Stimulated activated CD4-positive, alpha-beta T cell treated with anti-CD3 and anti-CD28 coated beads, Interleukin-12 subunit alpha, Interleukin-12 subunit beta, amount 100 ng/mL, for 24 hours (primary cell): ENCODE results near the gene ITGA11.

Source experiments
- DNase-seq, 2 experiments: peaks; one replicate each; pipeline ENCODE4 v3.0.0-alpha.2; 2020; ENCODE audit warnings: low read depth in 2 of 2

Gene ITGA11

GRCh38 chr15:68389936-68390817 is 41.8 kb downstream of the ITGA11 start:
- DNase-seq, result no peak

GRCh38 chr15:68389041-68389930 is 42.7 kb downstream of the ITGA11 start:
- no peak for DNase-seq

- DNase-seq, result no peak
These were observed 44.4 kb downstream of the ITGA11 start for GRCh38 chr15:68387381-68388143.

- no peak for DNase-seq
These were observed 45.2 kb downstream of the ITGA11 start for GRCh38 chr15:68386587-68387288.

GRCh38 chr15:68385671-68386586 is 46.0 kb downstream of the ITGA11 start:
- no peak for DNase-seq

- no peak for DNase-seq
These were observed 46.8 kb downstream of the ITGA11 start for GRCh38 chr15:68385240-68385561.

- DNase-seq, result no peak
These were observed 47.3 kb downstream of the ITGA11 start for GRCh38 chr15:68384451-68385239.

GRCh38 chr15:68383161-68384074 is 48.5 kb downstream of the ITGA11 start:
- DNase-seq, result peak in 1 of 2 experiments; percentile 28

GRCh38 chr15:68382286-68383007 is 49.5 kb downstream of the ITGA11 start:
- no peak for DNase-seq

- no peak for DNase-seq
These were observed 51.5 kb downstream of the ITGA11 start for GRCh38 chr15:68380456-68380855.

- no peak for DNase-seq
These were observed 52.1 kb downstream of the ITGA11 start for GRCh38 chr15:68379759-68380290.

GRCh38 chr15:68379058-68379758 is 52.8 kb downstream of the ITGA11 start:
- DNase-seq, result no peak

- DNase-seq, result no peak
These were observed 53.4 kb downstream of the ITGA11 start for GRCh38 chr15:68378595-68378994.

- DNase-seq, result no peak
These were observed 54.2 kb downstream of the ITGA11 start for GRCh38 chr15:68377766-68378165.

- no peak for DNase-seq
These were observed 55.4 kb downstream of the ITGA11 start for GRCh38 chr15:68376447-68377060.

- DNase-seq, result no peak
These were observed 56.2 kb downstream of the ITGA11 start for GRCh38 chr15:68375716-68376220.
